Naive thymus-derived CD4-positive, alpha-beta T cell (primary cell): Measurements from ENCODE around the gene AREL1. TPM values are rescaled to one million over a fixed set of nuclear protein-coding genes. Genes with fewer than 3 reads are reported as not detected.

Experiments
- ATAC-seq: fragments of 150-1000 bp; cut with Tn5 transposase; 2 replicates; pipeline ENCODE4 v1.10.0; 2021; ENCODE audit warnings: mild to moderate bottlenecking, moderate library complexity
- CTCF ChIA-PET: fragments of 350-600 bp; sonication (Branson Sonifier 250); formaldehyde crosslinking; loops from one replicate; lab custom pipeline; 2021; ENCODE audit warnings: antibody characterized with exemption; lab: Charles Lee
- POLR2A ChIA-PET: fragments of 350-600 bp; sonication (Branson Sonifier 250); formaldehyde crosslinking; loops from one replicate; lab custom pipeline; 2021; ENCODE audit warnings: antibody characterized with exemption, inconsistent platforms; lab: Charles Lee
- DNase-seq, 9 donors: peaks; one replicate each; pipeline versions ENCODE4 v3.0.0 to v3.0.0-alpha.2; 2020 to 2022; ENCODE audit warnings: mixed read lengths in 1 of 9
- H3K27ac ChIP-seq: one replicate; pipeline ENCODE4 v1.7.0; 2013; ENCODE audit warnings: mild to moderate bottlenecking, low read depth, low read length, moderate library complexity
- H3K27me3 ChIP-seq, 2 donors: one replicate each; pipeline ENCODE4 v1.7.0; 2013; ENCODE audit warnings: low read length in 2 of 2, mild to moderate bottlenecking in 2 of 2, moderate library complexity in 2 of 2; ENCODE audit not compliant: control insufficient read depth in 2 of 2, insufficient read depth in 2 of 2
- H3K36me3 ChIP-seq, 3 experiments: 1 replicate in 2 of 3; 2 replicates in 1 of 3; pipeline ENCODE4 v1.7.0; 2013; ENCODE audit warnings: low read length in 3 of 3, mild to moderate bottlenecking in 3 of 3, moderate library complexity in 1 of 3; ENCODE audit not compliant: insufficient read depth in 3 of 3, control insufficient read depth in 2 of 3
- H3K4me1 ChIP-seq, 2 donors: one replicate each; pipeline ENCODE4 v1.7.0; 2013; ENCODE audit warnings: low read length in 2 of 2, mild to moderate bottlenecking in 2 of 2, moderate library complexity in 1 of 2; ENCODE audit not compliant: control insufficient read depth in 2 of 2, insufficient read depth in 2 of 2
- H3K4me3 ChIP-seq: 2 replicates; pipeline ENCODE4 v1.7.0; 2013; ENCODE audit warnings: mild to moderate bottlenecking, low read length
- H3K9me3 ChIP-seq, 3 experiments: 1 replicate in 2 of 3; 2 replicates in 1 of 3; pipeline ENCODE4 v1.7.0; 2013; ENCODE audit warnings: low read length in 3 of 3; ENCODE audit not compliant: control insufficient read depth in 2 of 3
- H3K27ac Mint-ChIP-seq, 9 donors: one replicate each; pipeline ENCODE4 v1.8.0; 2020 to 2022; ENCODE audit warnings: mixed read lengths in 9 of 9, mild to moderate bottlenecking in 8 of 9, moderate library complexity in 5 of 9, inconsistent platforms in 2 of 9
- H3K27me3 Mint-ChIP-seq, 5 donors: one replicate each; pipeline ENCODE4 v1.8.0; 2021 to 2022; ENCODE audit warnings: mixed read lengths in 5 of 5, mild to moderate bottlenecking in 1 of 5
- H3K36me3 Mint-ChIP-seq, 5 donors: one replicate each; pipeline ENCODE4 v1.8.0; 2020 to 2022; ENCODE audit warnings: mixed read lengths in 5 of 5, mild to moderate bottlenecking in 3 of 5, inconsistent platforms in 1 of 5
- H3K4me1 Mint-ChIP-seq, 7 donors: one replicate each; pipeline ENCODE4 v1.8.0; 2020 to 2022; ENCODE audit warnings: mixed read lengths in 7 of 7, mild to moderate bottlenecking in 3 of 7, inconsistent platforms in 1 of 7
- H3K4me3 Mint-ChIP-seq, 10 donors: one replicate each; pipeline ENCODE4 v1.8.0; 2020 to 2022; ENCODE audit warnings: mild to moderate bottlenecking in 10 of 10, mixed read lengths in 10 of 10, moderate library complexity in 6 of 10, inconsistent platforms in 2 of 10
- H3K9me3 Mint-ChIP-seq, 11 donors: one replicate each; pipeline ENCODE4 v1.8.0; 2020 to 2022; ENCODE audit warnings: mixed read lengths in 11 of 11, mild to moderate bottlenecking in 4 of 11, inconsistent platforms in 1 of 11, moderate library complexity in 1 of 11
- intact Hi-C, 2 donors: fragments of 100-400 bp; cut with micrococcal nuclease; formaldehyde crosslinking; loops; one replicate each; pipeline ENCODE4 v1.15.1; 2023
- polyA plus RNA-seq, 2 donors: library from polyadenylated mRNA; unstranded; fragments of 300-500 nt; fragmentation: Illumina TruSeq; gene quantifications; one replicate each; pipeline ENCODE4 v1.2.3, GENCODE V29; 2021
- total RNA-seq, 6 experiments: library from RNA in 5 of 6; stranded (reverse) in 5 of 6; gene quantifications; 1 replicate in 5 of 6; 2 replicates in 1 of 6; pipeline ENCODE4 v1.2.3 and lab custom pipeline; 2021 to 2026

AREL1 gene
- total and polyA plus RNA-seq, 7 experiments from 2014 or later: 16.1 to 52.0 (median 42.7) TPM

GRCh38 chr14:74660863-74661262, 52.0 kb downstream of the AREL1 start:
- H3K36me3 Mint-ChIP-seq: peaks cover 11 to 47% (median 21%) of the 10 kb centered on the region in 5 donors
- Histone ChIP-seq H3K4me1 (no peaks in the 10 kb centered on the region), H3K27me3 (no peaks in the 10 kb centered on the region), H3K36me3 (peaks cover 13 to 55% (median 15%) of the 10 kb centered on the region in 3 experiments), H3K27ac (no peak overlapping the region), H3K9me3 (no peaks in the 10 kb centered on the region), H3K4me3 (no peak overlapping the region)
- ATAC-seq: no peak
- no peaks in the 10 kb centered on the region for H3K4me1 Mint-ChIP-seq
- no peak overlapping the region for H3K4me3 Mint-ChIP-seq
- peak overlapping the region in 1 of 9 donors; percentile 9 for H3K27ac Mint-ChIP-seq
- DNase-seq: no peak
- no peaks in the 10 kb centered on the region for H3K27me3 Mint-ChIP-seq
- ChIA-PET CTCF (no interaction called here), POLR2A (no interaction called here)
- H3K9me3 Mint-ChIP-seq: no peaks in the 10 kb centered on the region
- intact Hi-C loops: loop anchor here in 1 of 2 donors (5.0 kb wide), 1 partner anchor 54 kb away; no protein-coding TSS in a partner anchor

GRCh38 chr14:74660167-74660566, 52.7 kb downstream of the AREL1 start:
- Histone ChIP-seq H3K27me3 (no peaks in the 10 kb centered on the region), H3K9me3 (no peaks in the 10 kb centered on the region), H3K27ac (no peak overlapping the region), H3K4me1 (no peaks in the 10 kb centered on the region), H3K4me3 (no peak overlapping the region), H3K36me3 (peaks cover 13 to 48% (median 15%) of the 10 kb centered on the region in 3 experiments)
- Mint-ChIP-seq H3K9me3 (no peaks in the 10 kb centered on the region), H3K27me3 (no peaks in the 10 kb centered on the region), H3K4me3 (no peak overlapping the region), H3K36me3 (peaks cover 5 to 42% (median 14%) of the 10 kb centered on the region in 5 donors), H3K4me1 (no peaks in the 10 kb centered on the region), H3K27ac (peak overlapping the region in 1 of 9 donors; percentile 19)
- DNase-seq (no peak), ATAC-seq (no peak)
- POLR2A ChIA-PET: interaction anchor here (1.0 kb wide), 1 partner anchor 24 kb away, joined by 4 read pairs; no protein-coding TSS in a partner anchor
- CTCF ChIA-PET: interaction anchor here (0.7 kb wide), 1 partner anchor 53 kb away, joined by 3 read pairs; no protein-coding TSS in a partner anchor
- intact Hi-C loops: loop anchor here in 1 of 2 donors (5.0 kb wide), 1 partner anchor 53 kb away; no protein-coding TSS in a partner anchor

GRCh38 chr14:74658535-74659131, 54.2 kb downstream of the AREL1 start:
- Histone ChIP-seq H3K36me3 (peaks cover 13 to 35% (median 15%) of the 10 kb centered on the region in 3 experiments), H3K27ac (no peak overlapping the region), H3K4me3 (no peak overlapping the region), H3K4me1 (no peaks in the 10 kb centered on the region), H3K9me3 (no peaks in the 10 kb centered on the region), H3K27me3 (no peaks in the 10 kb centered on the region)
- Mint-ChIP-seq H3K36me3 (peaks cover 5 to 32% (median 11%) of the 10 kb centered on the region in 5 donors), H3K9me3 (no peaks in the 10 kb centered on the region), H3K27ac (peak overlapping the region in 2 of 9 donors; percentile 2 to 21), H3K4me1 (no peaks in the 10 kb centered on the region), H3K27me3 (no peaks in the 10 kb centered on the region), H3K4me3 (no peak overlapping the region)
- ChIA-PET POLR2A (no interaction called here), CTCF (no interaction called here)
- no peak for ATAC-seq
- intact Hi-C loops: no loop called here
- no peak for DNase-seq

- H3K9me3 ChIP-seq: no peaks in the 10 kb centered on the region
- ChIA-PET CTCF (no interaction called here), POLR2A (interaction anchor here (0.9 kb wide), 1 partner anchor 38 kb away, joined by 4 read pairs; no protein-coding TSS in a partner anchor)
- no peaks in the 10 kb centered on the region for H3K27me3 Mint-ChIP-seq
- intact Hi-C loops: no loop called here
- no peak overlapping the region for H3K4me3 ChIP-seq
- H3K4me3 Mint-ChIP-seq: no peak overlapping the region
- H3K27me3 ChIP-seq: no peaks in the 10 kb centered on the region
- no peaks in the 10 kb centered on the region for H3K4me1 ChIP-seq
- peak overlapping the region in 2 of 9 donors; percentile 34 to 39 for H3K27ac Mint-ChIP-seq
- peaks cover 0 to 1% (median 0%) of the 10 kb centered on the region in 7 donors for H3K4me1 Mint-ChIP-seq
- H3K9me3 Mint-ChIP-seq: no peaks in the 10 kb centered on the region
- H3K36me3 ChIP-seq: peaks cover 2 to 18% (median 5%) of the 10 kb centered on the region in 3 experiments
- no peak for ATAC-seq
- H3K27ac ChIP-seq: no peak overlapping the region
- H3K36me3 Mint-ChIP-seq: peaks cover 5 to 19% (median 6%) of the 10 kb centered on the region in 5 donors
- DNase-seq: no peak
Measured at GRCh38 chr14:74656964-74657363, 55.9 kb downstream of the AREL1 start.

GRCh38 chr14:74655599-74656395, 57.1 kb downstream of the AREL1 start:
- ATAC-seq: no peak
- no peak for DNase-seq
- Histone ChIP-seq H3K4me3 (no peak overlapping the region), H3K27me3 (no peaks in the 10 kb centered on the region), H3K4me1 (peaks cover 0 to 8% of the 10 kb centered on the region in 2 donors), H3K36me3 (peaks cover 0 to 11% (median 5%) of the 10 kb centered on the region in 3 experiments), H3K9me3 (no peaks in the 10 kb centered on the region), H3K27ac (no peak overlapping the region)
- ChIA-PET POLR2A (no interaction called here), CTCF (no interaction called here)
- Mint-ChIP-seq H3K4me1 (peaks cover 0 to 13% (median 6%) of the 10 kb centered on the region in 7 donors), H3K9me3 (no peaks in the 10 kb centered on the region), H3K4me3 (no peak overlapping the region), H3K27ac (peak overlapping the region in 3 of 9 donors; percentile 13 to 57 (median 43)), H3K36me3 (peaks cover 0 to 11% (median 6%) of the 10 kb centered on the region in 5 donors), H3K27me3 (no peaks in the 10 kb centered on the region)
- intact Hi-C loops: no loop called here

GRCh38 chr14:74654931-74655330, 57.9 kb downstream of the AREL1 start:
- Histone ChIP-seq H3K4me3 (no peak overlapping the region), H3K27me3 (no peaks in the 10 kb centered on the region), H3K27ac (no peak overlapping the region), H3K9me3 (no peaks in the 10 kb centered on the region), H3K4me1 (peaks cover 0 to 8% of the 10 kb centered on the region in 2 donors), H3K36me3 (peaks cover 0 to 11% (median under 1%) of the 10 kb centered on the region in 3 experiments)
- POLR2A ChIA-PET: no interaction called here
- Mint-ChIP-seq H3K36me3 (peaks cover 0 to 11% (median 5%) of the 10 kb centered on the region in 5 donors), H3K9me3 (no peaks in the 10 kb centered on the region), H3K4me1 (peaks cover 0 to 16% (median 6%) of the 10 kb centered on the region in 7 donors), H3K27ac (peak overlapping the region in 4 of 9 donors; percentile 22 to 57 (median 38)), H3K4me3 (no peak overlapping the region), H3K27me3 (no peaks in the 10 kb centered on the region)
- ATAC-seq (no peak), DNase-seq (no peak)
- CTCF ChIA-PET: no interaction called here
- intact Hi-C loops: loop anchor here in 1 of 2 donors (5.0 kb wide), 1 partner anchor 38 kb away; no protein-coding TSS in a partner anchor
